Testis (tissue), 2 donors: ENCODE results near the gene SSBP1.

Experiments
- CTCF ChIP-seq, 3 experiments: fragments of 450-650 bp in 2 of 3; fragments of 200-600 bp in 1 of 3; sonication (generic) in 1 of 3; IDR thresholded peaks; one replicate each; pipeline ENCODE4 v1.5.1; 2016 to 2019; ENCODE audit warnings: antibody characterized with exemption in 3 of 3, mild to moderate bottlenecking in 2 of 3, moderate library complexity in 1 of 3
- POLR2A ChIP-seq: fragments of 450-650 bp; IDR thresholded peaks from one replicate; pipeline ENCODE4 v1.6.1; 2017; ENCODE audit warnings: antibody characterized with exemption, mild to moderate bottlenecking, moderate library complexity

- TF ChIP-seq POLR2A (no peak), CTCF (IDR thresholded peaks at IDR 0.05) (no peak)
Observed at GRCh38 chr7:141722529-141722928, 15.6 kb upstream of the SSBP1 start.
